ENCODE measurements around the gene KATNB1. TPM values are rescaled to one million over a fixed set of nuclear protein-coding genes. Genes with fewer than 3 reads are reported as not detected.

Gene KATNB1
- total RNA-seq, 1 donor from 2014 or later: 12.9 TPM

DNA sequence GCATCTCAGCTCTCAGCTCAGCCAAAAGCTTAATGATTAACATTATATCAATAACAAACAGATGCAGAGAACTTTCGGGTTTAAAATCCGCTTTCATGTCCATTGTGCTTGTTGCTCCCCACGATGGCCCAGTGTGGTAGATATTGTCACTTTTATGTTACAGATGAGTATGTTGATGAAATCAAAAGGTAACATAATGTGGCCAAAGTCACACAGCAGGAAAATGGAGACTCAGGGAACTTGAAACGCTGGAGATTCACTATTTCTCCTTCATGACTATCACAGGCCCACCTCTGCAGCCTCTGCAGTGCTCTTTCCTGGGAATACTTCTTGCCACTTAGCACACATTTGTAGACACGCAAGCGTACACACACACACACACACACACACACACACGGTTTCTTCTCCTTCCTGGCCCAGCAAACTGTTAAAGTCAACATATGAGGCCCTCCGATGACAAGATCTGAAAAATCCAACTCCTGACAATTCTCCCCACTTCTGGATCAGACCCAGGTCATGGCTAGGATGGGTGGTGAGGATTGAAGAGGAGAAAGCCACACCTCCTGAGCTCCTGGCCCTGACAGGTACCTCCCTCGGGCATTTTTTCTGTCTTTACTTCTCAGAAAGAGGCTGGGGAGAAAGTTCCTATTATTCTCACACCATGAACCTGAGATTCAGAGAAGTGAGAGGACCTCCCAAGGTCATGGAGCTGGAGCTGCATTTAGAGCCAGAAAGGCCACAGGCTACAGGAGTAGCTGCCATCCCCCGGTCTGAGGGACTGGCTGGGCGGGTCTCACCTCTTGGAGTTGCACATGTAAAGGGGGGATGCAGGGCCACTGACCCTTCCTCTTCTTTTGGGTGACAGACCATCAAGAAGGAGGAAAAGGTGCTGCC is 31.3 kb upstream of the KATNB1 start:
- Histone ChIP-seq H3K4me3 (ENCODE audit: low read depth, low read length) (no peak overlapping the region), H3K27me3 (ENCODE audit: control insufficient read depth, insufficient read depth, low read length) (peaks cover 5% of the 10 kb centered on the region), H3K36me3 (ENCODE audit: control insufficient read depth, insufficient read depth, low read length) (no peaks in the 10 kb centered on the region)
- TF ChIP-seq, protein P1, sequence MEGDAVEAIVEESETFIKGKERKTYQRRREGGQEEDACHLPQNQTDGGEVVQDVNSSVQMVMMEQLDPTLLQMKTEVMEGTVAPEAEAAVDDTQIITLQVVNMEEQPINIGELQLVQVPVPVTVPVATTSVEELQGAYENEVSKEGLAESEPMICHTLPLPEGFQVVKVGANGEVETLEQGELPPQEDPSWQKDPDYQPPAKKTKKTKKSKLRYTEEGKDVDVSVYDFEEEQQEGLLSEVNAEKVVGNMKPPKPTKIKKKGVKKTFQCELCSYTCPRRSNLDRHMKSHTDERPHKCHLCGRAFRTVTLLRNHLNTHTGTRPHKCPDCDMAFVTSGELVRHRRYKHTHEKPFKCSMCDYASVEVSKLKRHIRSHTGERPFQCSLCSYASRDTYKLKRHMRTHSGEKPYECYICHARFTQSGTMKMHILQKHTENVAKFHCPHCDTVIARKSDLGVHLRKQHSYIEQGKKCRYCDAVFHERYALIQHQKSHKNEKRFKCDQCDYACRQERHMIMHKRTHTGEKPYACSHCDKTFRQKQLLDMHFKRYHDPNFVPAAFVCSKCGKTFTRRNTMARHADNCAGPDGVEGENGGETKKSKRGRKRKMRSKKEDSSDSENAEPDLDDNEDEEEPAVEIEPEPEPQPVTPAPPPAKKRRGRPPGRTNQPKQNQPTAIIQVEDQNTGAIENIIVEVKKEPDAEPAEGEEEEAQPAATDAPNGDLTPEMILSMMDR (IDR thresholded peaks at IDR 0.05; ENCODE audit: insufficient read depth, low read length, severe bottlenecking): no peak
- FAIRE-seq (peak; percentile 7), DNase-seq (ENCODE audit: low read depth) (no peak)

DNA sequence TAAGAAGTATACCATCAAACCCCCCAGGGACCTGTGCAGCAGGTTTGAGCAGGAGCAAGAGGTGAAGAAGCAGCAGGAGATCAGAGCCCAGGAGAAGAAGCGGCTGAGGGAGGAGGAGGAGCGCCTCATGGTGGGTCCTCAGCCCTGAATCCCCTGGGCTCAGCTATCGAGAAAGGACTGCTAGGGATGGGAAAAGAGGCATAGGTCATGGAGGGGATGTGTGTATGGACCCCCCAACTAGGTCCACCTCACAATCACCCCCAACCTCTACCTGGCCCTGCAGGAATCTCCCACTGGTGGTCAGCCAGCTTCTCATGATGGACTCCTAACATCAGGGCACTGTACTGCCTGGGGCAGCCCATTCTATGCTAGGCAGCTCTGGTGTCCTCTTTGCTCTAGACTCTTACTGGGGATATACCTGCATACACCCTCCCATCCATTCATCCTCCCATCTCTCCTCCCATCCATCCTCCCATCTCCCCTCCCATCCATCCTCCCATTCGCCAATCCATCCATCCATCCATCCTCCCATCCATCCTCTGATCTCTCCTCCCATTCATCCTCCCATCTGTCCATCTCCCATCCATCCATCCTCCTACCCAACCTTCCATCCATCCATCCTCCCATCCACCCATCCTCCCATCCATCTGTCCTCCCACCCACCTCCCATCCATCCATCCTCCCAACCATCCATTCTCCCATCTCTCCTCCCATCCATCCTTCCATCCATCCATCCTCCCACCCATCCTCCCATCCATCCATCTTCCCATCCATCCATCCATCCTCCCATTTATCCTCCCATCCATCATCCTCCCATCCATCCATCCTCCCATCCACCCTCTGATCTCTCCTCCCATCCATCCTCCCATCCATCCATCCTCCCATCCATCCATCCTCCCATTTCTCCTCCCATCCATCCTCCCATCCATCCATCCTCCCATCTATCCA is 30.4 kb upstream of the KATNB1 start:
- DNase-seq (ENCODE audit: low read depth) (no peak), FAIRE-seq (no peak)
- Histone ChIP-seq H3K4me3 (ENCODE audit: low read depth, low read length) (no peak overlapping the region), H3K27me3 (ENCODE audit: control insufficient read depth, insufficient read depth, low read length) (peaks cover 5% of the 10 kb centered on the region), H3K36me3 (ENCODE audit: control insufficient read depth, insufficient read depth, low read length) (no peaks in the 10 kb centered on the region)
- TF ChIP-seq, protein P1 (IDR thresholded peaks at IDR 0.05; ENCODE audit: insufficient read depth, low read length, severe bottlenecking): no peak

DNA sequence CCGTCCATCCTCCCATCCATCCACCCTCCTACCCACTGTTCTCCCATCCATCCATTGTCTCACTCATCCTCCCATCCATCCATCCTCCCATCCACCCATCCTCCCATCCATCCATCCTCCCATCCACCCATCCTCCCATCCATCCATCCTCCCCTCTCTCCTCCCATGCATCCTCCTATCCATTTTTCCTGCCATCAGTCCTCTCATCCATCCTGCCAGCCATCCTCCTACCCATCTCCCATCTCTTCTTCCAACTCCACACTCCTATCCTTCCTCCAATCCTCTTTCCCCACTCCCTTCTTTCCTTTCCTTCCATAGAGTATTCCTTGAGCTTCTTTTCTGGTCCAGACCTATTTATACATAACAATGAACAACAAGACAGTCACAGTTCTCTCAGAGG is 28.9 kb upstream of the KATNB1 start:
- TF ChIP-seq, protein P1 (IDR thresholded peaks at IDR 0.05; ENCODE audit: insufficient read depth, low read length, severe bottlenecking): no peak
- no peak for FAIRE-seq
- Histone ChIP-seq H3K36me3 (ENCODE audit: control insufficient read depth, insufficient read depth, low read length) (no peaks in the 10 kb centered on the region), H3K27me3 (ENCODE audit: control insufficient read depth, insufficient read depth, low read length) (peaks cover 5% of the 10 kb centered on the region), H3K4me3 (ENCODE audit: low read depth, low read length) (no peak overlapping the region)
- no peak for DNase-seq (ENCODE audit: low read depth)

DNA sequence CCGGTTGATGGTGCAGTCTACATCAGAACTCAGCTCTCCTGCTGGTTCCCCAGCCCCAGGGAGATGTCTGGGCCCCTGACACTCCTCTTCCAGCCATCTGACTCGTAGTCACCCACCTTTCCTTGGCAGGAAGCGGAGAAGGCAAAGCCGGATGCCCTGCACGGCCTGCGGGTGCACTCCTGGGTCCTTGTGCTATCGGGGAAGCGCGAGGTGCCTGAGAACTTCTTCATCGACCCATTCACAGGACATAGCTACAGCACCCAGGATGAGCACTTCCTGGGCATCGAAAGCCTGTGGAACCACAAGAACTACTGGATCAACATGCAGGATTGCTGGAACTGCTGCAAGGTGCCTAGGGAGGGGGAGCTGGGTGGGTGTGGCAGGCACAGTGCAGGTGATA is 28.2 kb upstream of the KATNB1 start:
- DNase-seq (ENCODE audit: low read depth) (no peak), FAIRE-seq (no peak)
- TF ChIP-seq, protein P1 (IDR thresholded peaks at IDR 0.05; ENCODE audit: insufficient read depth, low read length, severe bottlenecking): no peak
- Histone ChIP-seq H3K27me3 (ENCODE audit: control insufficient read depth, insufficient read depth, low read length) (peaks cover 5% of the 10 kb centered on the region), H3K36me3 (ENCODE audit: control insufficient read depth, insufficient read depth, low read length) (no peaks in the 10 kb centered on the region), H3K4me3 (ENCODE audit: low read depth, low read length) (no peak overlapping the region)

DNA sequence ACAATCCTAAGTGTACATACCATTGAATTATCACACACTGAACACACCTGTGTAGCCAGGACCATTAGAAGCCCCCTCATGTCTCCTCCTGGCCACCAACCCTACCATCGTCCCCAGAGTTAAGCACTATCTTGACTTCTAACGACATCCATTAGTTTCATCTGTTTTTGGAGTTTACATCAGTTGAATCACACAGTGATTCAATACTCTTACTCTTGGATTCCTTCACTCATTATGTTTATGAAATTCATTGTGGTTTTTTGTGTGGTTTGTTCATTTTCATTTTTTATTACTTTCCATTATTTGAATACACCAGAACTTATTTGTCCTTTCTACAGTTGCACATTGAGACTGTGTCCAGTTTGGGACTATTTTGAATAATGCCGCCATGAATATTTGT is 27.4 kb upstream of the KATNB1 start:
- FAIRE-seq (no peak), DNase-seq (ENCODE audit: low read depth) (no peak)
- Histone ChIP-seq H3K4me3 (ENCODE audit: low read depth, low read length) (no peak overlapping the region), H3K27me3 (ENCODE audit: control insufficient read depth, insufficient read depth, low read length) (peaks cover 5% of the 10 kb centered on the region), H3K36me3 (ENCODE audit: control insufficient read depth, insufficient read depth, low read length) (no peaks in the 10 kb centered on the region)
- TF ChIP-seq, protein P1 (IDR thresholded peaks at IDR 0.05; ENCODE audit: insufficient read depth, low read length, severe bottlenecking): no peak
